Kasumi-1 (cell line): ENCODE data around the gene THAP9.
"Not testable (repeated sequence)": the region's sequence is repeated elsewhere in the genome, so short reads cannot be mapped to it uniquely, and the experiment has no call there.

Experiments
- DNase-seq, 2 experiments: peaks; one replicate each; lab custom pipeline; 2025; lab: John Stamatoyannopoulos, UW

Gene THAP9

DNA sequence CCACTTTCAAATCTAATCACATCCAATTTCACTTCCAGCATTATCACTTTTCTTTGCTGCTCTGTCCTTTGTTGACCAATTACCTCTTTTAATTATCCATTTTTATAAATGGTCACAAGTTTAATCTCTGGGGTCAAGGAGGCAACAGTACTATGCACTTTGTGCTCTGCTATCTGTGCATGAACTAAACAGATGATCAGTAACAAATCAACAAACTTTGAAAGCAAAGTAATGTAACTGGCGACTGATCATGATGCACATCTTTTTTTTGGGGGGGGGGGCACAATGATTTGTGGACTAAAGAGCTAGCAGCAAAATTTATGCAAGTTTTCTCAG lies 8.1 kb upstream of the THAP9 start:
- no peak for DNase-seq

- DNase-seq = no peak
Measured at GRCh38 chr4:82893942-82894341, 6.6 kb upstream of the THAP9 start.

GRCh38 chr4:82896755-82897154 lies 3.8 kb upstream of the THAP9 start:
- no peak for DNase-seq

DNA sequence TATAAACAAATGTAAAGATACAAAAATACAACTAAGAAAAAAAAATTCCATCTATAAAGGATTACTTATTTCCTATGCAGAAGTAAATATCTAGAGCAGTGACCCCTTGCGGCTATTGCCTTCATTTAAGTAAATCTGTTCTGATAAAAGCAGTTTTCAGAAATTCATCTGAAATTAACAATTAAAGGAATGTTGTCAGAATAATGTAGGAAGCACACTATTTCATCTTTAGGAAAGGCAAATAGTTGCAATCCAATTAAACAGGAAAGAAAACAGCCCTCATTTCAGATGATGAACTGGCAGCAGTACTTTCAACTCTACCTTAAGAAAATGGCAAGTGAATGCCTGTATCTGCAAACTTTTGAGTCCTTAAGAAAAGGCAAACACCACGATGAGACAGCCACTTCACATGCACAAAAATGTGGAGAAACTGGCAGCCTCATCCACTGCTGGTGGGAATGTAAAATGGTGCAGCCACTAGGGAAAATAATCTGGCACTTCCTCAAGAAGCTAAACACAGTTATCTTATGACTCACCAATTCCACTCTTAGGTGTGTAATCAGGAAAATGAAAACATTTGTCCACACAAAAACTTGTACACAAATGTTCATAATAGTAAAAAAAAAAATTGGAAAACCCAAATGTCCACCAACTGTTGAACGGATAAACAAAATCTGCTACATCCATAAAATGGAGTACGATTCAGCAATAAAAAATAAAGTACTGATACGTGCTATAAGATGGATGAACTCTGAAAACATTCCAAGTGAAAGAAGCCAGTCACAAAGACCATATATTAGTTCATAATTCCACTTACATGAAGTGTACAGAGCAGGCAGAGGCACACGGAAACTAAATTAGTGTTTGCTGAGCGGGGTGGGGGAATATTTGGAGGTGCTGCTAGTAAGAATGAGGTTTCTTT lies 2.0 kb upstream of the THAP9 start:
- DNase-seq = peak; percentile 55 to 71

- peak; percentile 23 to 47 for DNase-seq
Measured at GRCh38 chr4:82899374-82900065, 1.0 kb upstream of the THAP9 start.

DNA sequence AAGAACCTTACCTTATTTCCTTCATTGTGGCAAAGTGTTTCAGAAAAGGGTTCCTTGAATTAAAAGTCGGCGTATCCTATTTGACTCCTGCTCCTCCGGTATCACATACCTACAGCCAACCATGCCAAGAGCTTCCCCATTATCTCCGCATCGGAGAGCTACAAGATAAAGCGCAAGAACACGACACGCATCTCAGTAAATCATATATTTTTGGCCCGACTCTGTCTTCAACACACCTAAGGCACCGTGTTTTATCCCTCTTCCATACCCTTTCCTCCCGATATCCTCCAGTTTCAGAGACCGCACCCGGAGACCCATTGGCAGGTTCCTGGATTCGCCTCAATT lies 497 bp upstream of the THAP9 start:
- peak; percentile 67 to 76 for DNase-seq

GRCh38 chr4:82901183-82901718 lies 716 bp downstream of the THAP9 start:
- DNase-seq = no peak

DNA sequence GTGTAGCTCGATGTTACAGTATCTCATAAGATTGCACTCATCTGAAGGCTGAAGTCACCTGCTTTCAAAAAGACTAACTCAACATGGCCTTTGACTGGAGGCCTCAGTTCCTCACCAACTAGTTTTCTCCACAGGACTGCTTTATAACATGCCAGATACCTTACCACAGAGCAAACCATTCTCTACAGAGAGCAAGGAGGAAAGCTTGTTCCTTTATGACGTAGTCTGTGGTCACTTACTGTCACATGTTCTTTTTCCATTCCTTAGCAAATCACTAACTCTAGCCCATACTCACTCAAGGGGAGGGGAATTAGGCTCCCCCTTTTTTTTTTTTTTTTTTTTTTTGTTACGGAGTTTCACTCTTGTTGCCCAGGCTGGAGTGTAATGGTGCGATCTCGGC lies 3.2 kb downstream of the THAP9 start:
- DNase-seq = peak in 1 of 2 experiments; percentile 16

DNA sequence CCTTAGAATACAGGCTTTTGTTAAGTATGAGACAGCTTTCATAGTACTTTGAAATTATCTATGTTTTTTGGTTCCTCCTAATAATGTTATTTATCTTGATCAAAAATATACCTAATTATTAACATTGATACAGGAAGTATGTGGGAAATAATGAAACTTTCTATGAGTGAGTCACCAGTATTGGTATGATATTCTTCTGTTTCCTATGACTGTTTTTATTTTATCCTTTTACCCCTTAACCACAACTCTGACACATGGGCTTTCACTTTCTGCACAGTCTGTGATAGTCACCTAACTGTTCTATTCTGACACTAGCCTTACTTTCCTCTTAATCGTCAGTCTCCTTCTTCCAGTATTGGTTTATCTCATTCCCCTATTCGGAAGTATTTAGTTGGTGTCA lies 4.7 kb downstream of the THAP9 start:
- DNase-seq = peak; percentile 33 to 34

- no peak for DNase-seq
Measured at GRCh38 chr4:82906469-82906868, 5.9 kb downstream of the THAP9 start.

GRCh38 chr4:82909326-82909725 lies 8.8 kb downstream of the THAP9 start:
- DNase-seq = no peak

- no peak for DNase-seq
Measured at GRCh38 chr4:82913305-82913704, 12.8 kb downstream of the THAP9 start.

GRCh38 chr4:82913968-82914367 lies 13.4 kb downstream of the THAP9 start:
- not testable (repeated sequence) for DNase-seq

- DNase-seq = no peak
Measured at GRCh38 chr4:82918091-82918490, 17.6 kb downstream of the THAP9 start.

DNA sequence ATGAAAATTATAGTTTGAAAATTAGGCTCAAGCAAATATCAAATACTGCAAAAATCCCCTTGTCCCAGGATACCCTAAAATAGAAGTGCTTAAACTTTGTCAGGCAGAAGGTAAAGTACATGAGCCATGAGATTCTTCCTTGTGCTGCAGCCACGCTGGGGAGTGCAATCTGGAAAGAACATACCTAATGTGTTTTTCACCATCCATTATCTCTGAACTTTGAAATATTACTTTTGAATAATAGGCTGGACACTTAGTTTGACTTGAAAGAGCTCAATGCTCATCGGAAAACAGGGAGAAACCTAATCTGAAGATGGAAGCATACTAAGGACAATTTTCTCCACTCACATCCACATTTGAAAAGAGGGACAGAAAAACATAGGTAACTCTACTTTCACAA lies 18.9 kb downstream of the THAP9 start:
- no peak for DNase-seq

DNA sequence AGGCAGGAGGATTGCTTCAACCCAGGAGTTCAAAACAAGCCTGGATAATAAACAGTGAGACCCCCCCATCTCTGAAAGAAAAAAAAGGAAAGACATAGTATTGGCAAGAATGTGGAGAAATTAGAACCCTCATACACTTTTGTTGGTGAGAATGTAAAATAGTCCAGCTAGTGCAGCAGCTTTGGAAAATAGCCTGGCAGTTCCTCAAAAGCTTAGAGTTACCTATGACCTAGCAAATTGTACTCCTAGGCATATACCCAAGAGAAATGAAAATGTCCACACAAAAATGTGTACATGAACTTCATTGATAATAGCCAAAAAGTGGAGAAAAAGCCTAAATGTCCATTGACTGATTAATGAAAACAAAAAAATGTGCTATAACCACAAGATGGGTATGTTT lies 21.3 kb downstream of the THAP9 start:
- DNase-seq = no peak

DNA sequence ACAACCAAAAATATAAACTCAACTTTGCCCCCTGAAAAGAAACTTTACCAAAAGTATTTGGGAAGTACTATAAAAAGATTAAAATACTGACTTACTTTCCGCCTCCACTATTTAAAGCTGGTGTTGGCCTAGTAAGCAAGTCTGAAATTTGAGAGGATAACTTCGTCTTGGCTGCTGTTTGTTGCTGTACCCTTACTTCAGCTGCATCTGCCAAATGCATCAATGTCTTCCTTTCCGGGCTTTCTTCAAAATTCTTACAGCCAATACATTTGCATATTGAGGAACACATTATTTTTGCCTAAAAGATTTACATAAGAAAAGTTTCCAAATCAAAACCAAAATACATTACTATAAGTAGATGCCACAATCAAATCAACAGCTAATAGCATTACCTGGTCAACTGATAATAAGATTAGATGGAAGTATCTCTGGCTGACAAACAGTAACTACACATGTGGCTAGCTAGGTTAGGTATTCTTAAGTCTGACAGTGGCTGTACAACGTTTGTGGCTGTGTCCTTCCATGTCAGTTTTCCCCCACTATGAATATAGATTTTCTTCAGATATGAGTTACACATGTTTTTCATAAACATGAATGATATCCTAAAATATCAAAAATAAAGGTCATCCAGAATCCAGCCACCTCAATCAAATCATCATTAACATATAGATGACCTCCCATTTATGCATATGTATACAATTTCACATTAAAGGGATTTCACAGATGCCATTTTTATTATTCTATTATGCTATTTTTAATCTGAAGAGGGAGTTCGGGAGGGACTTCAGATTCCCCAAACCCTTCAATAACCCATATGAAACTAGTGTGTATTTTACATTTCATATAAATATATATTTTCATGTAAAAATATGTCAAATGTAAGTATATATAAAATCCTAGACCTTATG lies 30.6 kb downstream of the THAP9 start:
- DNase-seq = no peak

DNA sequence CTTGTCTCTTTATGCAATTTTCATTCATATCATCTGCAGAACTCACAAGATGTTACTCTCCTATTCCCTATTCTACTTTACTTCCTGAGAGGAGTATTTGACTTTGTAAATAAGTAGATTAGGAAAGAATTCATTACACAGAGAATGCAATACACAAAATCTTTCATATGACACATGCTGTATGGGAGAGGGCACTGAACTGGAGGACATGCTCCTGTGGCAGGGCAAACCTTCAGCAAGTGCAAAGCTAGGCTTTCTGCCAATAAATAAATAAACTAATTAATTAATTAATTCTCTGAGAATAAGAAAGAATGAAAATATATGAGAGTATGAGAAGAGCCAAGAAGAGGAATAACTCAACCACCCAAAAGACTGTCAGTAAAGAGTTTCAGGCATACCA lies 33.9 kb downstream of the THAP9 start:
- no peak for DNase-seq

DNA sequence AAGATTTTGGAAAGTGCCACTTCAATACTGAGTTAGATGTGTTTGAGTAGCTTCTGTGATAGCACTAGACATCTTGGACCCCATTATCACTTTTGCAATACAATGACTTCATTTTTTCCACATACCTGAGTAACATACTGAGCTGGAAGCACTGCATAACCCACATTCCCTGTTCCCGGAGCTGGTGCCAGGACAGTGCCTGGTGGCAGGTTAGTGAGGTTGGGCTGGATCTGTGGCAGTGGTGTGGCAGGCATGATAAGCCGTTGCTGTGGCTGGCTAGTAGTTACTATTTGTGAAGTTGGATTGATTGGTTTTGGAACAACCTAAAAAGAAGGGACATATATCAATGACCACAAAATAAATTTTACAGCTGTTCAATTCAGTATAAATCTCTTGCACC lies 38.9 kb downstream of the THAP9 start:
- DNase-seq = no peak

- no peak for DNase-seq
Measured at GRCh38 chr4:82947498-82947897, 47.0 kb downstream of the THAP9 start.

DNA sequence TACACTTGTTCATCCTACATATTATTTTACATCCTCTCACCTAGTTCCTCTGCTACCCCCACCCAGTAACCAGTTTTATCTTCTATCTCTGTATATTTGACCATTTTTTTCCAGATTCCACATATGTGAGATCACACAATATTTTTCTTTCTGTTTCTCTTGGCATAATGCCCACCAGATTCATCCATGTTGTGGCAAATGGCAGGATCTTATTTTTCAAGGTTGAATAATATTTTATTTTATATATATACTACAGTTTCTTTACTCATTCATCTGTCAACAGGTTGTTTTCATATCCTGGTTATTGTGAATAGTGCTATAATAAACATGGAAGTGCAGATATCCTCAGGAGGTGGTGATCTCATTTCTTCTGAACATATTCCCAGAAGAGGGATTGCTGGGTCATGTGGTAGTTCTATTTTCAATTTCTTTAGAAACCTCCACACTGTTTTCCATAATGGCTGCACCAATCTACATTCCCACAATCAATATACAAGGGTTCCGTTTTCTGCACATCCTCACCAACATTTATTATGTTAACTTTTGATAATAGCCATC lies 48.2 kb downstream of the THAP9 start:
- no peak for DNase-seq

GRCh38 chr4:82951196-82951595 lies 50.7 kb downstream of the THAP9 start:
- no peak for DNase-seq
